Activated naive CD8-positive, alpha-beta T cell treated with anti-CD3 and anti-CD28 coated beads, Interleukin-2, amount 50 U/mL, for 16 hours (primary cell): ENCODE data around the gene ALAS1.
A peak's percentile ranks its signal among the peaks of the same experiment; 100 is the strongest.

Source experiments
- DNase-seq: peaks from one replicate; pipeline ENCODE4 v3.0.0-alpha.2; 2020; ENCODE audit warnings: low read depth, low spot score

Gene ALAS1

DNA sequence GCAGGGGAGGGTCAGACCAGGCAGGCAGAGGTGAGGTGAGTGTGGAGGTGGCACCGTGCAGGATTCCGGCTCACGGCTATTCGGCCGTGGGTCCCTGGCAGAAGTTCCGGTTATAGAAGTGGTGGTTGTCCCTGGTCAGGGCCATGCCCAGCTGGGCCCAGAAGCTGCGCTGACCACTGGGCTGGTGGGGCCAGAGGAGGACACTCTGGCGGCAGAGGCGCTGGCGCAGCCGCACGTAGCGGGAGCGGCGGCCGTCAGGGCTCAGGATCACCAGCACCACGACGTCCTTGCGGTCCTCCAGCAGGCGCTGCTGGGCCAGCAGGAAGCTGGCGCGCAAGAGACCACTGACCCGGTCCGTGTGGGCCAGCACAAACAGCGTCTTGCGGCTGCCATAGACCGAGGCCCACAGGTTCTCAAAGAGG, 23.2 kb downstream of the ALAS1 start:
- DNase-seq, result no peak

DNA sequence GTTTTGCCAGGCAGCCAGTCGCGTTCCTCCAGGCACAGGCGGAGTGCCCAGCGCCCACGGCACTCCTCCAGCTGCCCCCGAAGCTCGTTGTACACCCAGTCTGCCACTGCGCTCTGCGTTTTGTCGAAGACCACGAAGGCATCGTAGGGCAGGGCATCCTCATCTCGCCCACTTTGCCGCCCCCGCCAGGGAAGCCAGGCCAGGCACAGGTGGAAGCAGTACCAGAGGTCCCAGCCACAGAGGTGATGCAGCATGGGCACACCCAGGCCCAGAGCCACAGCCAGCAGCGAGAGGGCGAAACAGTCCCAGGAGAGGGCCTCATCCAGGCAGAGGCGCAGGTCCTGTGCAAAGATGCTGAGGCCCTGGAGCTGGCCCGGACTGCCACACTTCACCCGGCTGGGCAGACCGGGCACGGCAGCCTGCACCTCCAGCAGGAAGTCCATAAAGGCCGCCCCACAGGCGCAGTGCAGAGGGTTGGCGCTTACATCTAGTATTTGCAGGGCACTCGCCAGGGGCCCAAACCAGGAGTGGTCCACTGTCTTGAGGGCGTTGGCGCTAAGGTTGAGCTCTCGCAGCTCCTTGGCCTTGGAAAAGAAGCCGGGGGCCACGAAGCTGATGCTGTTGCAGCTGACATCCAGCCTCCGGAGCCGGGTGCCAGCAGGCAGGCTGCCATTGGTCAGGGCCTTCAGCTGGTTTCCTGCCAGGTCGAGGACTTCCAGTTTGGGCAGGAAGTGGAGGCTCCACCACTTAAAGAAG, 23.8 kb downstream of the ALAS1 start:
- no peak for DNase-seq

GRCh38 chr3:52222319-52223221, 24.6 kb downstream of the ALAS1 start:
- DNase-seq, result no peak

- DNase-seq, result no peak
These were observed 25.8 kb downstream of the ALAS1 start for GRCh38 chr3:52223449-52224408.

GRCh38 chr3:52225452-52226228, 27.7 kb downstream of the ALAS1 start, which contains the start of gene TLR9:
TSS of gene TLR9 (minus strand) at chr3:52225645. CDS start at chr3:52225529, 116 bp downstream.
- DNase-seq, result no peak

DNA sequence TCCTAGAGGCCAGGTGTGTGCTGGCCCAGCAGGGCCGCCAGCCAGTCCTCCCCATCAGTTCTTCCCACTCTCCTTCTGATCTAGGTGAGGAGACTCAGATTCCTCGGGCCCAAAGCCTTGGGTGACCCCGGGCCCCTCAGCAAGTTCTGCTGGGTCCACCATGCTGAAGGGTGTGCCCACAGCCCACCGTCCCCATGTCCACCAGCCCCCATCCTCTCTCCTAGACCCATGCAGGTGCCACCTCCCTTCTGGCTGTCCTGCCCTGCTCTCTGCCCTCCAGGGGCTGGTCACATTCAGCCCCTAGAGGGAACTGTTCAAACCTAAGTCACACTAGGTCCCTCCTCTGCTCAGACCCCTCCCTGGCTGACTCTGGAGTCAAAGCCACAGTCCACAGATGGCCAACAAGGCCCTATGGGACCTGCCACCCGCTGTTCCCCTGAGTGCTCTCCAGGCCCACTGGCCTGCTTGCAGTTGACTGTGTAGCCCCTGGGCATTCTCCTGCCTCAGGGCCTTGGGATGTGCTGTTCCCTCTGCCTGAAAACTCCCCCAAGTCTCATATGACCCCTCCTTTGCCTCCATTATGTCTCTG, 28.4 kb downstream of the ALAS1 start:
- no peak for DNase-seq

GRCh38 chr3:52227117-52227516, 29.2 kb downstream of the ALAS1 start:
- DNase-seq, result no peak

- no peak for DNase-seq
These were observed 29.8 kb downstream of the ALAS1 start for GRCh38 chr3:52227766-52228165.

DNA sequence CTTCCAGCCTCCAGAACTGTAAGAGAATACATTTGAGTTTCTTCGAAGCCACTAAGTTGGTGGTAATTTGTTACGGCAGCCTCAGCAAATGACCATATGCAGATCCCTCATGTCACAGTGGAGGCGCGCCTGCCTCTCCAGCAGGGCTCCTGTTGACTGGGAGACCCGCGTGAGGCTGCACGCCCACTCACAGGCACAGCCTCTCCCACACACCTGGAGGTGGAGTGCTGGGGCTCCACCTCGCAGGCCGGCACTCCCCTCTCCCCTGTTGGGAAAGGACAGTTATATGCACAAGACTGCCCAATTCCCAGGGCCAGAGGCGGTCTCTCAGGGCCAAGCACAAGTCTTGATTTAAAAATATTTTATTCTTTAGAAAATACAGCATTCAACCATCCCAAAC, 30.3 kb downstream of the ALAS1 start:
- DNase-seq, result no peak

DNA sequence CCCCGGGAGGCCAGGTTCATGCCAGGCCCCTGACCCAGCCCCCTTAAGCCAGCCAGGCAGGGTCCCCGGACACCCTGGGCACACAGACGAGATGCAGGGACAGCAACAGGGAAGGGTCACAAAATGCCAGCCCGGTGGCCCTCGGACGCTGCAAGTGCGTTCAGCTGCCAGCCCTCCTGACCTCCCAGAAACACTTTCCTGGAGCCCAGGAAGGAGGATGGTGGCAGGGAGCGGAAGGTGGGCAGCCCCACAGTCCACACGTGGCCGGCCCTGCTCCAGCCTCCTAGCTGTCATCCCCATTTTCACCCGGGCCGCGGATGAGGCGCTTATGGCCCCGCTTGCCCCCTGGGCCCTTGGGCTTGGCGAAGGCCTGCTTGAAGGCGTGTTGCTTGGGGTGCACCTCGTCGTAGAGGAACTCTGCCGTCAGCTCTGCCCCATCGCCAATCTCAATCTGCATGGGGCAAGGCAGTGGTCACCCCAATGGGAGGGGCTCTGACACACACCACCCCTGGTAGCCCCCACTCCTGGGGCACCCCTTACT, 30.9 kb downstream of the ALAS1 start:
- no peak for DNase-seq

- DNase-seq, result no peak
These were observed 31.7 kb downstream of the ALAS1 start for GRCh38 chr3:52229656-52230055.

DNA sequence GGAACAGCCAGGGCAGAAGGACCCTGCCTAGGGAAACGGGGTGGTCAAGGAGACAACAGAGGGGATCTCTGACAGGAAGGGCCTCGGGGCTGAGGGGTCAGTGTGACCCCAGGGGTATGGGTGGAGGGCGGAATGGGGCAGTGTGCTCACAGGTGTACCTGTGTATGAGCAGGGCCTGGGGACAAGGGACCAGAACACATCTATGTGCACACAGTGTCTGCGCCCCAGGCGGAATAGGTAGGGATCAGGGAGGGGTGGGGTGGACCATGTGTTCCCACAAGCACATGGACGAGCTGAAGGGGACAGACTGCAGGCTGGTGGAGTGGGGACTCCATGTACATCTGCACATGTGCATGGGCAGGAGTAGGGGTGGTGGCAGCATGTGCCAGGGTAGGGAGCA, 32.5 kb downstream of the ALAS1 start:
- DNase-seq, result no peak

- no peak for DNase-seq
These were observed 33.0 kb downstream of the ALAS1 start for GRCh38 chr3:52230889-52231499.

DNA sequence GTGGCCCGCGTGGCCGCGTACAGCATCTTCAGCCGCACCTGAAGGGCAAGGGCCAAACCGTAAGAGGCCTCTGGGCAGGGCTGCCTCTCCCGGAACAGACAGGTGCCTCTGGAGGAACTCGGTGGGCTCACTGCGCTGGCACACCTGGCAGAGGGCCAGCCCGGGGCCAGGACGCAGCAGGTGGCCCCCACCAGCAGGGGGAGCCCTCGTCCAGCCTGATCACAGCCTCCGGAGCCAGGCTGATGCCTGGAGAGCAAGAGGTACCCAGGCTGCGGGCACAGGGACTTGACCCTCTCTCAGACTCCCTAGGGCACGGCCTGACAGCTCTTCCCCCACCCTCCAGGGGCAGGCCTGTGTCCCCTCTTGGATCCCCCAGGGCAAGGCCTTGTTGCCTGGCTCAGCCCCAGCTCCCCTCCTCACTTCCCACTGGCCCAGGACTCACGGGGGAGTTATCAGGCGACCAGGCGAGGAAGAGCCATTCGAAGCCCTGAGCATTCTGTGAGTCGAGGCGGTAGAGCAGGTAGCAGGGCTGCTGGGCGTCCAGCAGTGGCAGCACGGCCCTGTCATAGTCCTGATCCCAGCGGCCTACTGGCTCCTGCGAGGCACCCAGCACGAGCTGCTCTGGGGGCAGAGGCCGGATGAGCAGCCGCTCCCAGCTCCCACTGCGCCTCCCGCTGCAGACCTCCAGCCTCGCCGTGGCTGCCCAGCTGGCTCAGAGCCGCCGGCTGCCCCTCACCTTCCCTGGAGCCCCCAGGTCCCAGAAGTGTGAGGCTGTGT, 33.7 kb downstream of the ALAS1 start:
- peak; percentile 82 for DNase-seq

GRCh38 chr3:52232279-52233107, 34.5 kb downstream of the ALAS1 start:
- no peak for DNase-seq

DNA sequence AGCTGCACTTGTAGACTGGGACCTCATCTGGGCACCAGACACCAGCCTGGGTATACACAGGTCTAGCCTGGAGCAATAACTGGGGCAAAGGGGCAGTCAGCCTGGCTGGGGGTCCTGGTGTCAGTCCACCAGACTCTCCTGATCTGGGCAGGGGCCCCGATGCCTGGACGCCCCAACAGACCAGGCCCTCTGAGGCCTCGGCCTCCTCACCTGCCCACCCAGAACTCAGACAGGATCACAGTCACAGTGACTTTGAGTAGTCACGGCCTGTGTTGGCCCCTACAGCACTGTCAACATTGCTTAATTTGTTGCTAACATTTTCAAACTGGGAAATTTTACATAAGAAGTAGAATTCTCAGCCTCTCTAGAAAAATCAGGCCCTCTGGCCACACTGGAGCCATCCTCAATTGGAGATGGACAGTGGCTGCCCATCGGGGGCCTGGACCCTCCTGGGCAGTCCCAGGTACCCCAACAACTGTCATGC, 35.2 kb downstream of the ALAS1 start:
- no peak for DNase-seq

GRCh38 chr3:52233968-52234367, 36.0 kb downstream of the ALAS1 start:
- DNase-seq, result no peak
